Measurements from ENCODE around the gene ATP1B1.
"Not testable (repeated sequence)": the region's sequence is repeated elsewhere in the genome, so short reads cannot be mapped to it uniquely, and the experiment has no call there.

GRCh38 chr1:169179431-169179830 is 72.9 kb downstream of the ATP1B1 start:
- not testable (repeated sequence) for TF ChIP-seq CTCF, POLR2A (IDR thresholded peaks at IDR 0.05)

All from body of pancreas (tissue), 4 donors.